ENCODE data around the gene PRIM2.
"Not testable (repeated sequence)": the region's sequence is repeated elsewhere in the genome, so short reads cannot be mapped to it uniquely, and the experiment has no call there.

PRIM2 gene

DNA sequence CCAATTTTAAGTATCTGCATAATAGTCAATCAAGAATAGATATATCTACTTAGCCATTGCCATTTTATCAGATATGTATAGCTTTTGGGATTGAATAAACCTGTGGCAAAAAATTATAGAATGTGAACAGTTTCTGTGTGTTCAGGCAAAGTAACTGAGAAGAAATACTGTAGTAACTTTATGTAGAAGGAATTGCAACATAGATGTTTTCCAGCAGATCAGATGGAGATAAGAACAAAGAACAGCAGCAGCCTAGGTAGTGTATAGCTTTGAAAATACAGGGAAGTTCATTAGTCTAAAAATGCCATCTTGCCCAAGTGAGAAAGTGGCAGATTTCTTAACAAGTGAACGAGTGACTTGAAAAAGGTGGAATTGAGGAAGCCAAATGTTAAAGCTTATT, 197.7 kb downstream of the PRIM2 start:
- not testable (repeated sequence) for DNase-seq

DNA sequence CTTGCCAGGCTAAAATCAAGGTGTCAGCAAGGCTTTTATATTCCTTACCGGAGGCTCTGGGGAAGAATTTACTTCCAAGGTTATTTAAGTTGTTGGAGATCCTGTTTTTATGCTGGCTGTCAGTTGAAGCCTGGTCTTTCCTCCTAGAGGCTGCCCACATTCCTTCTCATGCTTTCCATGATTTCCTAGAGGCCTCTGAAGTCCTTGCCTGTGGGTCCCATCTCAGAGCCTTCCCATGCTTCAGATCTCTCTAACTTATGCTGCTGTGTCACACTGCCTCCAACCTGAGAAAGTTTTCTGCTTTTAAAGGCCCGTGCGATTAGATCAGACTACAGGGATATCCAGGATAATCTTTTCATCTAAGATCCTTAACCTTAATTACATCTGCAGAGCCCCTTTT, 198.4 kb downstream of the PRIM2 start:
- DNase-seq = not testable (repeated sequence)

- DNase-seq = not testable (repeated sequence)
Observed at GRCh38 chr6:57516776-57517175, 199.3 kb downstream of the PRIM2 start.

DNA sequence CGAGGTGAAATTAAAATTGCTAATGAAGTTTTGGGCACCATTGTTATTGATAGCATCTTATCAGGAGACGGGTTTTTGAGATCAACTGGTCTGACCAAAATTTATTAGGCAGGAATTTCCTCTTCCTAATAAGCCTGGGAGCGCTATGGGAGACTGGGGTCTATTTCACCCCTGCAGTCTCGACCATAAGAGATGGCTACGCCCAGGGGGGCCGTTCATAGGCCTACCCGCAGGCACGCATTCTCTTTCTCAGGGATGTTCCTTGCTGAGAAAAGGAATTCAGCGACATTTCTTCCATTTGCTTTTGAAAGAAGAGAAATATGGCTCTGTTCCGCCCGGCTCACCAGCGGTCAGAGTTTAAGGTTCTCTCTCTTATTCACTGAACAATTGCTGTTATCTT, 201.8 kb downstream of the PRIM2 start:
- DNase-seq = not testable (repeated sequence)

DNA sequence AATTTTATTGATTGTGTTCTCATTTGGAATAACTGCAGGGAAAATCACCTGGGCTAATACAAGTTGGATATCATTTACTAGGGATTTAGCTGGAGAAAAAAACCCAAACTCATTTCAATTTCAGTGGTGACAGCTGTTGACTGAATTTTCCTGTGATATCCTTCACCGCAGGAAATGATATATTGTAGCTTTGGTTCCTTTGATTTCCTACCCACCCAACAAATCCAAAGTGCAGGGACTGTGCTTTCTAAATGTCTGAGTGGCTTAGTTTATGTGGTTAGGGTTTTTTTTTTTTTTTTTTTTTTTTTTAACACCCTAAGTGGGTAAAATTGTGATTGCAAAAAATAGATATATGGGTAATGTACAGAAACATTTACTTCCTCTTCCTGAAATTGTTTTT, 203.7 kb downstream of the PRIM2 start:
- DNase-seq = not testable (repeated sequence)

GRCh38 chr6:57523221-57523620, 205.8 kb downstream of the PRIM2 start:
- not testable (repeated sequence) for DNase-seq

DNA sequence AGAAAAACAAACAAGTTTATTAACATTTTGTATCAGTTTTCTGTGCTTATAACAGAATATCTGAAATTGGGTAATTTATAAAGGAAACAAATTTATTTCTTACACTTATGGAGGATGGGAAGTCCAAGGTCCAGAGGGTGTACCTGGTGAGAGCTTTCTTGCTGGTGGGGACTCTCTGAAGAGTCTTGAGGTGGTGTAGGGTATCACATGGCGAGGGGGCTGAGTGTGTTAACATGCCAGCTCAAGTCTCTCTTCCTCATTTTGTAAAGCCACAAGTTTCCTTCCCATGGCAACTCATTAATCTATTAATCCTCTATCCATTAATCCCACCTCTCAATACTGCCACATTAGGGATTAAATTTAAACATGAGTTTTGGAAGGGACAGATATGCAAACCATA, 212.3 kb downstream of the PRIM2 start:
- not testable (repeated sequence) for DNase-seq

GRCh38 chr6:57532660-57533059, 215.2 kb downstream of the PRIM2 start:
- DNase-seq = not testable (repeated sequence)

GRCh38 chr6:57535121-57535520, 217.7 kb downstream of the PRIM2 start:
- DNase-seq = not testable (repeated sequence)

GRCh38 chr6:57535994-57536393, 218.6 kb downstream of the PRIM2 start:
- peak; percentile 55 for DNase-seq

DNA sequence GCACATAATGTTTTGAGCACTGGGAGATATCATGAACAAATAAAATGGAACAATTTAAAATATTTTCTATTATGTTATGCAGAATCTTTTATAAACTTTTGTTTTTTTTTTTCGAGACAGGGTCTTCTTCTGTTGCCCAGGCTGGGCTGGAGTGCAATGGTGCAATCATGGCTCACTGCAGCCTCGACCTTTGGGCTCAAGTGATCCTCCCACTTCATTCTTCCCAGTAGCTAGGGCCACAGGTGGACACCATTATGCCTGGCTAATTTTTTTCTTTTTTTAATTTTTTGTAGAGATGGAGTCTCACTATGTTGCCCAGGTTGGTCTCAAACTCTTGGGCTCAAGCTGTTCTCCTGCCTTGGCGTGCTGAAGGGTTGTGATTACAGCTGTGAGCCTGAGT, 220.5 kb downstream of the PRIM2 start:
- not testable (repeated sequence) for DNase-seq

DNA sequence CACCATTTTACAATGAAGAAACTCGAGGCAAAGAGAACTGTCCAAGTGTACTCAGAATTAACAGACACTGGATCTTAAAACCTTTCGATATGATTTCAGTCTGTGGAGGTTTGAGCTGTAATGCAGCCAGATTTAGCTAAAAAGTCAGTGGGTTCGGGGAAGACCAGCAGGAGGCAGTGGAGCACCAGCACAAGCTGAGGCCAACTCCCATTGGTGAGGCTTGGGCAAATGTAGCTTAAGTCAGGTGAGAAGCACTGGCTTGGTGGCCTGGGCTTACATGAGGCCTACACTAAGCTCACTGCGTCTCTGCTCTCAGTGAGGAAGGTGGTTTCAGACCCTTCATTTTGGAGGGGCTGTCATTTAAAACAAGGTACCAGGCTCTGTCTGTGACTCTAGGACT, 234.5 kb downstream of the PRIM2 start:
- DNase-seq = not testable (repeated sequence)

DNA sequence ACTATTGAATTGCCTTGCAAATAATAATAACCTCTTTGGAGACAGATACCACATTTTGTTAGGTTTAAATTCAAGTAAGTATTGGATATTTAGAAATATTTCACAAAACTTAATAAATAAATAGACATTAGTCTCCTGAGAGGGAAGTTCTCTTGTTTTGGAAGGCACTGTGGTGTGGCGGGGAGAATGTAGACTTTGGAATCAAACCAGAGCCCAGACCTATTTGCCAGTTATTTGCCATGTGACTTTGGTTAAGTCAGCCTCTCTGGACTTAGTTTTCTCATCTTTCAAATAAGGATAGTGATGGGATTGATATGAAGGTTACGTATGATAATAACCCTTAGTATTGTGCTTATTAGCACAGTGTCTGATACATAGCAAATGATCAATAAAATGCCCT, 240.4 kb downstream of the PRIM2 start:
- not testable (repeated sequence) for DNase-seq

- not testable (repeated sequence) for DNase-seq
Observed at GRCh38 chr6:57559170-57559569, 241.7 kb downstream of the PRIM2 start.

DNA sequence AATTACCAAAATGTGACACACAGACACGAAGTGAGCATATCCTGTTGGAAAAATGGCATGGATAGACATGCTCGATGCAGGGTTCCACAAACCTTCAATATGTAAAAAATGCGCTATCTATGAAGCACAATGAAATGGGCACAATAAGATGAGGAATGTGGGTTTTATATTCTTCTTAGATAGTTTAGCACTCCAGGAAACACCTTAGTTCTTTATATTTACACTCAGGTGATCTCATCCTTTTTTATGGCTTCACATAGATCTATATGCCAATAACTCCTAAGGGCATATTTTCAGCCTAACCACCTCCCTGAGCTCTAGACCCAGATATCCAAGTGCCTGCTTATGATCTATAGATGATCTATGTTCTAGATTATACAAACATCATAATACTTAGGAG, 244.8 kb downstream of the PRIM2 start:
- DNase-seq = not testable (repeated sequence)

- not testable (repeated sequence) for DNase-seq
Observed at GRCh38 chr6:57572119-57572518, 254.7 kb downstream of the PRIM2 start.

DNA sequence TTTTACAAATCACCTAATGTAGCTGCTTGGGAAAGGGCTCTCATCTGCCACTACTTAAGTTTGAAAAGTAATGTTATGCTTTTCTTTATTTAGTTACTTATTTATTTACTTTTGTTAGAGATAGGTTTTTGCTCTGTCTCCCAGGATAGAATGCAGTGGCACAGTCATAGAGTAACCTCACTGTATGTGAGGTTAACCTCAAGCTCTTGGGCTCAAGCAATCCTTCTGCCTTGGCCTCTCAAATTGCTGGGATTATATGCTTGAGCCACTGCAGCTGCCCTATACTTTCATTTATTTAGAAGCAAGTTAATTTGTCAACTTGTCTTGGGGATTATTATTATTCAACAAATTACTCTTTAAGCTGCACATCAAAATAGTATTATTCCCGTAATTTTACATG, 255.4 kb downstream of the PRIM2 start:
- DNase-seq = not testable (repeated sequence)

DNA sequence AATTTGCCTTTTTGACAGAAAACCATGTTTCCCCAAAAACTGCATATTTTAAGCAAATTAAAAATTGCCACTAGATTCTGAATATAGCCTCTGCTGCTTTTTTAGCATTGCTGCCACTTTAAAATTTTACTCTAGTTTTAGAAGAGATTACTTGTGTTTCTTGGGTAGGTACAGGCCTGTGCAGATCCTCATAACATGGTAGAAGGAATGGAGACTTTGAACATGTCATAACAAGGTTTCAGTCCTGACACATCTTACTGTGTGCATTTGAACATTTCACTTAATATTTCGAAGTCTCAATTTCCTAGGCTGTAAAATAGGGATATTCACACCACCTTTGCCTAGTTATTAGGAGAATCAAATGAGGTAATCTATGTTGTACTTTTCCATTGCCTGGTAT, 259.6 kb downstream of the PRIM2 start:
- not testable (repeated sequence) for DNase-seq

- peak; percentile 15 for DNase-seq
Observed at GRCh38 chr6:57579489-57579888, 262.1 kb downstream of the PRIM2 start.

GRCh38 chr6:57581586-57581985, 264.2 kb downstream of the PRIM2 start:
- DNase-seq = not testable (repeated sequence)

- not testable (repeated sequence) for DNase-seq
Observed at GRCh38 chr6:57601105-57601504, 283.7 kb downstream of the PRIM2 start.

DNA sequence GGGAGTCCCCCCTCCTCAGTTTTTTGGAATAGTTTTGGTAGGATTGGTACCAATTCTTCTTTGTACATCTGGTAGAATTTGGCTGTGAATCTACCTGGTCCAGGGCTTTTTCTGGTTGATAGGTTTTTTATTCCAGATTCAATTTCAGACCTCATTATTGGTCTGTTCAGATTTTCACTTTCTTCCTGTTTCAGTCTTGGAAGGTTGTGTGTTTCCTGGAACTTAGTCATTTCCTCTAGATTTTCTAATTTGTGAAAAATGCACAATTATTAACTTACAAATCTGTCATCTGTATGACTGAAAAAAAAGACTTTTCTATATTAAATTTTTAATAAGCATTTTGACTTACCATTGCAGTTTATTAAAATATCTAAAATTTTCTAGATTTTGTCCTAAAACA, 287.9 kb downstream of the PRIM2 start:
- DNase-seq = not testable (repeated sequence)

DNA sequence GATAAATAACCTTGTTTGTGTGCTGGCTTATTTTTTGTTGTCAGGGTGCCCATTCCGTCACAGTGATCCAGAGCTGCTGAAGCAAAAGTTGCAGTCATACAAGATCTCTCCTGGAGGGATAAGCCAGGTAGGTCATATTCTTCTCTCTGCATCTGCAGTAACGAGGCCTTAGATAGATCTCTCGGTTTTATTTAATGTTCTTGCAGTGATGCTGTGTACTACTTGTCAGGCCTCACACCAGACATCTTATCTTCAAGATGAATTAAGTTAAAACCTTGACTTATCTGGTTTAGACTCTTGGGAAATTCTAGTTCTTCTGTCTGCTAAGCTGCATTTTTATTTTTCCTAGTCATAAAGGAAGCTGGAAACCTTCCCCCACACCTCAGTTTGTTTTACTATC, 288.9 kb downstream of the PRIM2 start:
- DNase-seq = not testable (repeated sequence)

- DNase-seq = not testable (repeated sequence)
Observed at GRCh38 chr6:57610612-57611011, 293.2 kb downstream of the PRIM2 start.

DNA sequence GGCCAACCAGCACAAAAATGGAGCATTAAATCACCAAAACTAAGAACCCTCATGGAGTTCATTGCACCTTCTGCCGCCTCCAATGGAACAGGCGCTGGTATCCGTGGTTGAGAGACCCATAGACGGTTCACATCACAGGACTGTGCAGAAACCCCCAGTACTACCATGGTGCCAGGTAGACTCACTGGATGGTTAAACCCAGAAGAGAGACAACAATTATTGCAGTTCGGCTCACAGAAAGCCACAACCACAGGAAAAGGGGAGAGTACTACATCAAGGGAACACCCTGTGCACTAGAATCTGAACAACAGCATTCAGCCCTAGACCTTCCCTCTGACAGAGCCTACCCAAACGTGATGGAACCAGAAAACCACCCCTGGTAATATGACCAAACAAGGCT, 301.5 kb downstream of the PRIM2 start:
- not testable (repeated sequence) for DNase-seq

DNA sequence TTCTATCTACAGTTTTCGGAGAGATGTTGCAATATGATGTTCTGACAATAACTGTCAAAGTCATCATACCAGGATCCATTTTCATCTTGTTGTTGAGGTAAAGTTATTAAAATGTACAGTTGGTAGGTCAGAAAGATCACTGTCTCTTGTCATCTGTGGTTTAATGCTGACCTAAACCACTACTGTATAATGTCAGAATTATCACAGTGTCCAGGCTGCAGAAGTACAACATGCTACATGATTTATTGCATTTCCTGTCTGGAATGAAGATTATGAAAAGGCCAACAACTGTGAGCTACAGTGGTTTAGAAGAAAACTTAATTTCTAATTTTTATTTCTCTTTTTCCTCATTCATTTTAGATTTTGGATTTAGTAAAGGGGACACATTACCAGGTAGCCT, 314.3 kb downstream of the PRIM2 start:
- DNase-seq = not testable (repeated sequence)

Measured in NCI-H510A treated with DMSO at 0.1 percent for 48 hours (cell line).